PC-9 (cell line): ENCODE data around the gene HIVEP2. TPM values are rescaled to one million over a fixed set of nuclear protein-coding genes. Genes with fewer than 3 reads are reported as not detected.

Source experiments
- BruUV-seq: library from RNA; stranded (reverse); fragments of 400-500 nt; replicated peaks from 2 replicates; lab custom pipeline; 2021; lab: Mats Ljungman, UMichigan
- CTCF ChIA-PET: fragments of 300-600 bp; sonication (Branson Sonifier 250); formaldehyde crosslinking; loops from one replicate; lab custom pipeline; 2022; ENCODE audit warnings: antibody characterized with exemption; lab: Charles Lee
- POLR2A ChIA-PET: fragments of 300-600 bp; sonication (Branson Sonifier 250); formaldehyde crosslinking; loops from one replicate; lab custom pipeline; 2022; ENCODE audit warnings: antibody characterized with exemption; ENCODE audit not compliant: unreplicated experiment; lab: Charles Lee
- DNase-seq, 2 experiments: peaks; one replicate each; pipeline versions ENCODE4 v3.0.0 to v3.0.0-alpha.2; 2015 to 2022; ENCODE audit warnings: mixed read lengths in 1 of 2
- H2AFZ ChIP-seq: fragments of 200-600 bp; sonication (generic); 2 replicates; pipeline ENCODE4 v1.8.1; 2017; ENCODE audit warnings: antibody characterized with exemption
- H3F3A ChIP-seq: fragments of 200-600 bp; sonication (generic); 2 replicates; pipeline ENCODE4 v1.8.1; 2017; ENCODE audit warnings: antibody characterized with exemption, mild to moderate bottlenecking, low read depth; ENCODE audit not compliant: insufficient read depth
- H3K27ac ChIP-seq: fragments of 200-600 bp; sonication (generic); 2 replicates; pipeline ENCODE4 v1.6.1; 2016; ENCODE audit warnings: mixed run types
- H3K27me3 ChIP-seq: fragments of 200-600 bp; sonication (generic); 2 replicates; pipeline ENCODE4 v1.6.1; 2016; ENCODE audit warnings: low read depth, mixed run types; ENCODE audit not compliant: insufficient read depth
- H3K36me3 ChIP-seq: fragments of 200-600 bp; sonication (generic); 2 replicates; pipeline ENCODE4 v1.6.1; 2016; ENCODE audit warnings: low read depth, mixed run types
- H3K4me1 ChIP-seq: fragments of 200-600 bp; sonication (generic); replicated peaks from 2 replicates; pipeline ENCODE4 v1.6.1; 2016; ENCODE audit warnings: mixed run types; ENCODE audit not compliant: insufficient read depth
- H3K4me2 ChIP-seq: fragments of 200-600 bp; sonication (generic); 2 replicates; pipeline ENCODE4 v1.6.1; 2017; ENCODE audit warnings: mixed run types
- H3K4me3 ChIP-seq: fragments of 200-600 bp; sonication (generic); 2 replicates; pipeline ENCODE4 v1.6.1; 2016; ENCODE audit warnings: mixed run types
- H3K79me2 ChIP-seq: fragments of 200-600 bp; sonication (generic); 2 replicates; pipeline ENCODE4 v1.6.1; 2017; ENCODE audit warnings: low read depth, mixed run types
- H3K9me2 ChIP-seq: fragments of 200-600 bp; sonication (generic); 2 replicates; pipeline ENCODE4 v1.8.1; 2017; ENCODE audit warnings: mild to moderate bottlenecking; ENCODE audit not compliant: insufficient read depth
- H3K9me3 ChIP-seq: fragments of 200-600 bp; sonication (generic); 2 replicates; pipeline ENCODE4 v1.8.1; 2016; ENCODE audit warnings: low read depth; ENCODE audit not compliant: insufficient read depth
- H4K20me1 ChIP-seq: fragments of 200-600 bp; sonication (generic); 2 replicates; pipeline ENCODE4 v1.8.1; 2017; ENCODE audit not compliant: insufficient read depth
- EZH2 ChIP-seq: fragments of 200-600 bp; sonication (generic); IDR thresholded peaks from 2 replicates; pipeline ENCODE4 v1.8.0; 2017; ENCODE audit warnings: antibody characterized with exemption, low read depth
- intact Hi-C: fragments of 100-400 bp; cut with micrococcal nuclease; formaldehyde crosslinking; loops from one replicate; pipeline ENCODE4 v1.10.0; 2022; ENCODE audit not compliant: unreplicated experiment
- total RNA-seq: library from RNA; stranded (reverse); gene quantifications from 2 replicates; pipeline ENCODE4 v1.2.3, GENCODE V29; 2021
- TF ChIP-seq, protein P1 (sequence below): fragments of 200-600 bp; sonication (generic); conservative IDR thresholded peaks from 2 replicates; pipeline ENCODE4 v1.6.1; 2017; ENCODE audit warnings: mixed run types, antibody characterized with exemption, mild to moderate bottlenecking, moderate library complexity

Gene HIVEP2
- total RNA-seq, 1 experiment from 2014 or later = 10.3 TPM

DNA sequence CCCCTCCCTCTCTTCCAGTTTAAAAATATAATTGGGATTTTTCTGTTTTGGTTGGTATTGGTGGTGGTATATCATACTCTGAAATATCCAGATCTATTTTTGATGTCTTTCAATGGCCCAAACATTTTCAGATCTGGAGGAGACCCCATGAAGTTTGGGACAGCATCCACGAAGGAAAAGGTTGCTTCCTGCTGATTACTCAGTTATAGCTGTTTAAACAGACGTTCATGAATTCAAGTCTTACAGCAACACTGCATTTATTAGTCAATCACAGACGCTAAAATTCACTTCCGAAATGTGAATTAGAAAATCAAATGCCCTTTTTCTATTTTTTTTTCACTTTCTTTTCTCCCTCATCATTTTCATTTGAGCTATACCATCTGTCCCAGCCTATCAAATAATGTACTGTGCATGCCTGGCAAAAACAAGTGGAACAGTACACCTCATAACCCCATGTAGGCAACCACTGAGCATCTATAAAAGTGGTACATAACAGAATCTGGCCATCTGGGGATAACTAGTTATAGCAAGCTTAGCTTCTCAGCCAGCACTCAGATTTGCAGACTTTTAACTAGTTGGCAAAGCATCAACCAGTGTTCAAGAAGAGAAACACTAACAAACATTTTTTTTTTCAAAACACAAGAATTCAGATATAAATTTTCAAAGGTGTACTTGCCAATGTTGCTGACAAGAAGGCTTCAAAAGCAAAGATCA, 124.5 kb downstream of the HIVEP2 start:
- peak overlapping the region; percentile 51 for H3K4me2 ChIP-seq

DNA sequence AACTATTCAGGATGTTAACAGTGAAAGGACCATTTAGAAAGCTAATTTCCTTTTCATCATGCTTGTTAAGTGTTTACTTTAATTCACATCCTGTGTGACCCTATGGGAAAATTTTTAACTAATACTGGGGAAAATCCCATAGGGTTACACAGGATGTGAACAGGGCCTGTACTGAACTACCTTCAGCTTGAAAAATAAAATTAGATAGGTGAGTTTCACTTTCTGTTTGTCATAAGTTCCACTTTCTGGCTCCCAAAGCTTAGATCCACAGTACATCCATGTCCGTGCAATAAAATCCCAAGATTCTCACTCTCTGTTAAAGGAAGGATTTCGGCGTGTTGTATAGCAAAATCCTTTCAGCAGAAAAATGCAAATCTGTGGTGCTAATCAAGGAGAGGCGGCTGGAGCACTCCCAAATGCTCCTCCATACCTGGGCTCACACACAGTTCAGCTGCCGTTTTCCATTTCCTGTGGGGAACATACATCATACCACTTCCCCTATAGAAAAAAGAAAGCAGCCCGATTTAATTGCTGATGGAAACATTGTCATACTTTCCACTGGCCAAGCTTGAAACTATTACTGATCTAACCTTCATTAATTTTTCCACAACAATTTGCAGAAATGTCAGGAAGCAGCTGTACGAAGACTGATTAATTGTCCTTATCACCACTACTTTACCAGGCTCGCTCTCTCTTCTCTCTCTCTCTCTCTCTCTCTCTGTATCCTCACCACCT, 125.2 kb downstream of the HIVEP2 start:
- no peaks in the 10 kb centered on the region for H3F3A ChIP-seq
- BruUV-seq = no TSS peak
- H3K27ac ChIP-seq = 0 out of 2 replicates have a peak overlapping the region, but pooled peaks have one; percentile 12

More for the DNA sequence above, 124.5 kb downstream of the HIVEP2 start:
- H2AFZ ChIP-seq = no peak overlapping the region
- H3K9me2 ChIP-seq = no peaks in the 10 kb centered on the region
- H3F3A ChIP-seq = no peaks in the 10 kb centered on the region
- no peak for DNase-seq
- no peaks in the 10 kb centered on the region for H3K79me2 ChIP-seq
- H3K36me3 ChIP-seq = 0 out of 2 replicates have a peak, but pooled peaks cover 6% of the 10 kb centered on the region
- H3K4me3 ChIP-seq = no peak overlapping the region
- no peaks in the 10 kb centered on the region for H4K20me1 ChIP-seq
- no peak overlapping the region for H3K27ac ChIP-seq
- TF ChIP-seq, protein P1, sequence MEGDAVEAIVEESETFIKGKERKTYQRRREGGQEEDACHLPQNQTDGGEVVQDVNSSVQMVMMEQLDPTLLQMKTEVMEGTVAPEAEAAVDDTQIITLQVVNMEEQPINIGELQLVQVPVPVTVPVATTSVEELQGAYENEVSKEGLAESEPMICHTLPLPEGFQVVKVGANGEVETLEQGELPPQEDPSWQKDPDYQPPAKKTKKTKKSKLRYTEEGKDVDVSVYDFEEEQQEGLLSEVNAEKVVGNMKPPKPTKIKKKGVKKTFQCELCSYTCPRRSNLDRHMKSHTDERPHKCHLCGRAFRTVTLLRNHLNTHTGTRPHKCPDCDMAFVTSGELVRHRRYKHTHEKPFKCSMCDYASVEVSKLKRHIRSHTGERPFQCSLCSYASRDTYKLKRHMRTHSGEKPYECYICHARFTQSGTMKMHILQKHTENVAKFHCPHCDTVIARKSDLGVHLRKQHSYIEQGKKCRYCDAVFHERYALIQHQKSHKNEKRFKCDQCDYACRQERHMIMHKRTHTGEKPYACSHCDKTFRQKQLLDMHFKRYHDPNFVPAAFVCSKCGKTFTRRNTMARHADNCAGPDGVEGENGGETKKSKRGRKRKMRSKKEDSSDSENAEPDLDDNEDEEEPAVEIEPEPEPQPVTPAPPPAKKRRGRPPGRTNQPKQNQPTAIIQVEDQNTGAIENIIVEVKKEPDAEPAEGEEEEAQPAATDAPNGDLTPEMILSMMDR = no peak
- no peak for TF ChIP-seq EZH2
- no TSS peak for BruUV-seq
- CTCF ChIA-PET = interaction anchor here (0.6 to 0.9 kb wide), 3 partner anchors 22 to 148 kb away, joined by 3 to 5 read pairs (median 4); no protein-coding TSS in a partner anchor
- POLR2A ChIA-PET = interaction anchor here (0.6 kb wide), 1 partner anchor 22 kb away, joined by 4 read pairs; no protein-coding TSS in a partner anchor
- no peaks in the 10 kb centered on the region for H3K27me3 ChIP-seq
- intact Hi-C loops = no loop called here
- H3K9me3 ChIP-seq = no peaks in the 10 kb centered on the region
- no peaks in the 10 kb centered on the region; the same call in 1 of the 2 replicates for H3K4me1 ChIP-seq

DNA sequence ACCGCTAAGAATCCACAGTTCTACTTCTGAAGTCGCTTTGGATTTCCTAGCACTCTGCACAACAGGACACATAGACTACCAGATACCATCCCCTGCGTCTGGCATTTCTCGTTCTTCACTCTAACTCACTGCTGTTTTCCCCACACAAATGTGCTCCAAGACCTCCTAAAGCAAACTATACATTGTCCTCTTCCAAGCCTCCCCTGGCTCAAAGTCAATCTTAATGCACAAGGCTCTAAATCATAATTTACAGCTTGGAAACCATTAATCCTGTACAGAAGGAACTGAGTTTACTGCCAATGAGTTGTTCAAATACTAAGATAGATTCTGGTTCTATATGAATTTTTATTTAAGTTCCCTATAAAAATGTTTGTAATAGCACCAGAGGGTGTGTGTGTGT, 128.5 kb downstream of the HIVEP2 start:
- Histone ChIP-seq H3K27ac (no peak overlapping the region), H3K9me3 (no peaks in the 10 kb centered on the region), H3K79me2 (no peaks in the 10 kb centered on the region), H3K4me2 (no peak overlapping the region), H3K4me3 (no peak overlapping the region), H4K20me1 (no peaks in the 10 kb centered on the region), H3F3A (no peaks in the 10 kb centered on the region), H2AFZ (no peak overlapping the region), H3K36me3 (no peaks in the 10 kb centered on the region), H3K4me1 (no peaks in the 10 kb centered on the region; the same call in 1 of the 2 replicates), H3K9me2 (no peaks in the 10 kb centered on the region), H3K27me3 (no peaks in the 10 kb centered on the region)
- no peak for DNase-seq
- CTCF ChIA-PET = no interaction called here
- no TSS peak for BruUV-seq
- POLR2A ChIA-PET = interaction anchor here (0.5 kb wide), 1 partner anchor 90 kb away, joined by 3 read pairs; no protein-coding TSS in a partner anchor
- no peak for TF ChIP-seq EZH2
- TF ChIP-seq, protein P1 = no peak
- intact Hi-C loops = no loop called here

More for the DNA sequence above, 125.2 kb downstream of the HIVEP2 start:
- CTCF ChIA-PET = interaction anchor here (0.6 to 0.9 kb wide), 2 partner anchors 23 to 47 kb away, joined by 3 to 5 read pairs; no protein-coding TSS in a partner anchor
- Histone ChIP-seq H4K20me1 (no peaks in the 10 kb centered on the region), H3K4me1 (no peaks in the 10 kb centered on the region; the same call in 1 of the 2 replicates), H3K4me3 (0 out of 2 replicates have a peak overlapping the region, but pooled peaks have one; percentile 13), H3K36me3 (0 out of 2 replicates have a peak, but pooled peaks cover 6% of the 10 kb centered on the region), H3K27me3 (no peaks in the 10 kb centered on the region), H3K4me2 (peak overlapping the region; percentile 51), H3K9me3 (no peaks in the 10 kb centered on the region), H3K9me2 (no peaks in the 10 kb centered on the region), H2AFZ (no peak overlapping the region), H3K79me2 (no peaks in the 10 kb centered on the region)
- POLR2A ChIA-PET = interaction anchor here (0.6 kb wide), 3 partner anchors 19 to 44 kb away, joined by 3 to 4 read pairs (median 3); no protein-coding TSS in a partner anchor
- no peak for DNase-seq
- no peak for TF ChIP-seq EZH2
- TF ChIP-seq, protein P1 = no peak
- intact Hi-C loops = no loop called here
